PC-3 (cell line): Measurements from ENCODE around the gene ADAD1. TPM values are rescaled to one million over a fixed set of nuclear protein-coding genes. Genes with fewer than 3 reads are reported as not detected.
A peak's percentile ranks its signal among the peaks of the same experiment; 100 is the strongest.

Source experiments
- ATAC-seq: fragments of 200-7000 bp; cut with Tn5 transposase; 2 replicates; pipeline ENCODE4 v1.9.1; 2020; ENCODE audit warnings: mild to moderate bottlenecking, moderate library complexity
- BruUV-seq: library from RNA; stranded (reverse); fragments of 400-500 nt; replicated peaks from 2 replicates; lab custom pipeline; 2021; lab: Mats Ljungman, UMichigan
- CTCF ChIA-PET: fragments of 300-600 bp; sonication (Branson Sonifier 250); formaldehyde crosslinking; loops from one replicate; lab custom pipeline; 2022; ENCODE audit warnings: antibody characterized with exemption; lab: Charles Lee
- POLR2A ChIA-PET: fragments of 300-600 bp; sonication (Branson Sonifier 250); formaldehyde crosslinking; loops from one replicate; lab custom pipeline; 2022; ENCODE audit warnings: antibody characterized with exemption; ENCODE audit not compliant: unreplicated experiment; lab: Charles Lee
- DNase-seq: peaks from one replicate; pipeline ENCODE4 v3.0.0-alpha.2; 2015
- H2AFZ ChIP-seq: fragments of 300-600 bp; sonication (generic); 2 replicates; pipeline ENCODE4 v1.6.0; 2016; ENCODE audit warnings: antibody characterized with exemption, low read length
- H3F3A ChIP-seq: fragments of 300-600 bp; sonication (generic); one replicate; pipeline ENCODE4 v1.6.0; 2017; ENCODE audit warnings: antibody characterized with exemption, low read length, control low read depth, mild to moderate bottlenecking; ENCODE audit not compliant: unreplicated experiment
- H3K27ac ChIP-seq: fragments of 300-600 bp; sonication (generic); 2 replicates; pipeline ENCODE4 v1.5.1; 2016; ENCODE audit warnings: mild to moderate bottlenecking, low read length
- H3K27me3 ChIP-seq: fragments of 300-600 bp; sonication (generic); 2 replicates; pipeline ENCODE4 v1.6.1; 2016; ENCODE audit warnings: low read length, mixed read lengths
- H3K36me3 ChIP-seq: fragments of 300-600 bp; sonication (generic); 2 replicates; pipeline ENCODE4 v1.6.1; 2016; ENCODE audit warnings: low read depth, mixed run types, low read length, mixed read lengths
- H3K4me1 ChIP-seq: fragments of 300-600 bp; sonication (generic); 2 replicates; pipeline ENCODE4 v1.5.1; 2016; ENCODE audit warnings: low read length; ENCODE audit not compliant: insufficient read depth
- H3K4me2 ChIP-seq: fragments of 300-600 bp; sonication (generic); 2 replicates; pipeline ENCODE4 v1.6.0; 2016; ENCODE audit warnings: low read length
- H3K4me3 ChIP-seq: fragments of 300-600 bp; sonication (generic); 2 replicates; pipeline ENCODE4 v1.5.1; 2016; ENCODE audit warnings: mild to moderate bottlenecking, low read length, mixed read lengths
- H3K79me2 ChIP-seq: fragments of 300-600 bp; sonication (generic); 2 replicates; pipeline ENCODE4 v1.6.1; 2017; ENCODE audit warnings: low read length, mixed read lengths
- H3K9ac ChIP-seq: fragments of 300-600 bp; sonication (generic); 2 replicates; pipeline ENCODE4 v1.6.0; 2016; ENCODE audit warnings: mild to moderate bottlenecking, low read length
- H3K9me2 ChIP-seq: fragments of 300-600 bp; sonication (generic); replicated peaks from 2 replicates; pipeline ENCODE4 v1.6.1; 2016; ENCODE audit warnings: mixed run types, low read length, mixed read lengths
- H3K9me3 ChIP-seq: fragments of 300-600 bp; sonication (generic); 2 replicates; pipeline ENCODE4 v1.6.1; 2016; ENCODE audit warnings: low read length, mixed read lengths
- H4K20me1 ChIP-seq: fragments of 300-600 bp; sonication (generic); 2 replicates; pipeline ENCODE4 v1.6.1; 2016; ENCODE audit warnings: low read length, mixed read lengths
- EZH2 ChIP-seq: fragments of 300-600 bp; sonication (generic); IDR thresholded peaks from one replicate; pipeline ENCODE4 v1.6.1; 2017; ENCODE audit warnings: antibody characterized with exemption, mild to moderate bottlenecking, low read length; ENCODE audit not compliant: unreplicated experiment
- EZH2phosphoT487 ChIP-seq: fragments of 300-600 bp; sonication (generic); IDR thresholded peaks from 2 replicates; pipeline ENCODE4 v1.6.1; 2018; ENCODE audit warnings: mild to moderate bottlenecking, antibody characterized with exemption, low read length, borderline replicate concordance
- intact Hi-C: fragments of 100-400 bp; cut with micrococcal nuclease; formaldehyde crosslinking; loops from 2 replicates; pipeline ENCODE4 v1.9.0; 2023
- total RNA-seq: library from RNA; depleted of rRNA; stranded (reverse); fragments of >200 nt; gene quantifications from 2 replicates; pipeline ENCODE4 v1.2.3, GENCODE V29; 2014
- TF ChIP-seq, protein P1 (sequence below): fragments of 300-600 bp; sonication (generic); conservative IDR thresholded peaks from 2 replicates; pipeline ENCODE4 v1.5.1; 2017; ENCODE audit warnings: antibody characterized with exemption, low read depth, mild to moderate bottlenecking, low read length

ADAD1 gene
- total RNA-seq, 1 experiment from 2014 or later = not detected

DNA sequence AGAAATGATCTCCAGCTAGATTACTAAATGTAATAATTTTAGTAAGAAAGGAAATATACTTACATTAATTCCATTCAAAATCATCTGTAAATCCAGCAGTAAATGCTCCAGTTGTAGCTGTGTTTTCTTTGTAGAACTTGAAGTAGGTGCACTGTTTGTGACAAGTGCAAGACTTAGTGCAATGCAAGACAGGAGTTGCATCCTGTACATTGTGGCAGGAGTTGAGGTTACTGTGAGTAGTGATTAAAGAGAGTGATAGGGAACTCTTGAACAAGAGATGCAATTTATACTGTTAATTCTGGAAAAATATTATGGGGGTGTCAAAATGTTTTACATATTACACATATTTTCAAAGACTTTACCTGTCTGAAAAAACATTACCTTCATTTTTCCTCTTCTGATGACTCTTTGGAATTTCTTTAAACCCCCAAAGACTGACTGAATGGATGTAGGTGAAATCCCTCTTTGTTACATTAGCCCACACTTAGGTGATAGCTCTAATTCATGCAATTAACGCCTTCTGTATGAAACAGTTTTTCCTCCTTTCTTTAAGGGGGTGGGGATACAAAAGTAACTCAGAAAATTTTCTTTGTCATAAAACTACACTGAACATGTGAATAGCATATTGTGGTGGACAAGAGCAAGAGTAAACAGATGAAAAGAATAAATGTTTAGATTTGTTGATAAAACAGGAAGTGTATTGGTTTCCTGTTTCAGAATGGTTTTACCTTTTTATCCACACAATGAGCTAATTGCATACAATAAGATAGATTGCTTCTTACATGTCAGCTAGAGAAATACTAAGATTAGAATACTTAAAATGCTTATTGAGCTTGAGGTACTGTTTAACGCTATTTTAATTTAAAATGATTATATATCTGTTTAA, 77.7 kb downstream of the ADAD1 start, which contains the start of gene IL2:
Gene IL2 (minus strand): TSS at position 495 of the 886 bp plus-strand sequence. CDS start 285 bp downstream, at position 210.
- Histone ChIP-seq H4K20me1 (no peaks in the 10 kb centered on the region), H3K9me3 (no peaks in the 10 kb centered on the region), H3K4me1 (peaks cover 24% of the 10 kb centered on the region), H3K4me3 (no peak within 1 kb of the TSS), H3K27ac (no peak within 1 kb of the TSS), H3K9me2 (no peaks in the 10 kb centered on the region), H3K27me3 (no peaks in the 10 kb centered on the region), H3K4me2 (no peak within 1 kb of the TSS), H3K9ac (no peak within 1 kb of the TSS), H3K79me2 (no peaks in the 10 kb centered on the region), H2AFZ (no peak within 1 kb of the TSS), H3K36me3 (no peaks in the 10 kb centered on the region), H3F3A (no peaks in the 10 kb centered on the region)
- ChIA-PET CTCF (no interaction called here), POLR2A (no interaction called here)
- DNase-seq = no peak
- intact Hi-C loops = loop anchor here (10.0 kb wide), 3 partner anchors 102 to 552 kb away; no protein-coding TSS in a partner anchor
- TF ChIP-seq EZH2 (no peak), EZH2phosphoT487 (no peak)
- TF ChIP-seq, protein P1, sequence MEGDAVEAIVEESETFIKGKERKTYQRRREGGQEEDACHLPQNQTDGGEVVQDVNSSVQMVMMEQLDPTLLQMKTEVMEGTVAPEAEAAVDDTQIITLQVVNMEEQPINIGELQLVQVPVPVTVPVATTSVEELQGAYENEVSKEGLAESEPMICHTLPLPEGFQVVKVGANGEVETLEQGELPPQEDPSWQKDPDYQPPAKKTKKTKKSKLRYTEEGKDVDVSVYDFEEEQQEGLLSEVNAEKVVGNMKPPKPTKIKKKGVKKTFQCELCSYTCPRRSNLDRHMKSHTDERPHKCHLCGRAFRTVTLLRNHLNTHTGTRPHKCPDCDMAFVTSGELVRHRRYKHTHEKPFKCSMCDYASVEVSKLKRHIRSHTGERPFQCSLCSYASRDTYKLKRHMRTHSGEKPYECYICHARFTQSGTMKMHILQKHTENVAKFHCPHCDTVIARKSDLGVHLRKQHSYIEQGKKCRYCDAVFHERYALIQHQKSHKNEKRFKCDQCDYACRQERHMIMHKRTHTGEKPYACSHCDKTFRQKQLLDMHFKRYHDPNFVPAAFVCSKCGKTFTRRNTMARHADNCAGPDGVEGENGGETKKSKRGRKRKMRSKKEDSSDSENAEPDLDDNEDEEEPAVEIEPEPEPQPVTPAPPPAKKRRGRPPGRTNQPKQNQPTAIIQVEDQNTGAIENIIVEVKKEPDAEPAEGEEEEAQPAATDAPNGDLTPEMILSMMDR = no peak
- no peak for ATAC-seq
- no TSS peak for BruUV-seq

DNA sequence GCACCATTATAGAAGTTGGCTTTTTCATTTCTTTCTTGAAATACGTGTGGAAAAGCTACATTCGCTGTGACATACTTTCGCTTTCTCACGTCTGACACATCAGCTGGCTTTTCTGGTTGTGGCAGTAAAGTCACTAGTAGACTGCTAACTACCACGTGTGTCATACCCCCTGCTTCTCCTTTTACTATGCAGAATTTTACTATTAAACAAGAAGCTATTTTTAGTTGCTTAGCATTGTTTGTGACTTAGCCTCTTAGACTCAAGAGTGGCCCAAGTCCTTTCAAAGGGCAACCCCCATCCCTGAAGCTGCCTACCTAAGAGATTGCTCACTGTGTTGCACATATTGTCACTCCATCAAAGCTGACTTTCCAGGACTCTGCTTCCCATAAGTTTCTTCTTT, 79.8 kb downstream of the ADAD1 start:
- H3K4me3 ChIP-seq = peak overlapping the region; percentile 67
- TF ChIP-seq, protein P1 = no peak
- TF ChIP-seq EZH2 (no peak), EZH2phosphoT487 (no peak)
- H3K9me3 ChIP-seq = no peaks in the 10 kb centered on the region
- ChIA-PET CTCF (no interaction called here), POLR2A (no interaction called here)
- H3F3A ChIP-seq = no peaks in the 10 kb centered on the region
- DNase-seq (peak; percentile 73), ATAC-seq (peak; percentile 84)
- no peaks in the 10 kb centered on the region for H4K20me1 ChIP-seq
- H3K9ac ChIP-seq = peak overlapping the region; percentile 21; the same call in 1 of the 2 replicates
- no peaks in the 10 kb centered on the region for H3K79me2 ChIP-seq
- peaks cover 24% of the 10 kb centered on the region for H3K4me1 ChIP-seq
- peak overlapping the region; percentile 56 for H3K27ac ChIP-seq
- H3K9me2 ChIP-seq = no peaks in the 10 kb centered on the region
- BruUV-seq = no TSS peak
- intact Hi-C loops = loop anchor here (10.0 kb wide), 3 partner anchors 104 to 554 kb away; no protein-coding TSS in a partner anchor
- H3K4me2 ChIP-seq = peak overlapping the region; percentile 87
- no peaks in the 10 kb centered on the region for H3K36me3 ChIP-seq
- H3K27me3 ChIP-seq = no peaks in the 10 kb centered on the region
- H2AFZ ChIP-seq = peak overlapping the region; percentile 81

DNA sequence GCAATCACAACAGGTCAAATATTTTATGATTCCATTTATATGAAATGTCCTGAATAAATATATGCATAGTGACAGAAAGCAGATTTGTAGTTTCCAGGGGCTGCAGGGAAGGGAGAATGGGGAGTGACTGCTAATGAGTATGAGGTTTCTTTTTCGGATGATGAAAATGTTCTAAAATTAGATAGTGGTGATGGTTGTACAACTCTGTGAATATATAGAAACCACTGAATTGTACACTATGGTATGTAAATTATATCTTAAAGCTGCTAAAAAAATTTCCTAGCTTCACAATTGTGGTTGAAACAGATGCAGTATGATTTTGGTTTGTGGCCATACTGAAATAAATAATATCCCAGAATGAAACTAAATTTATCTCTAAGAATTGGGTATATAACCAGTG, 90.6 kb downstream of the ADAD1 start:
- intact Hi-C loops = no loop called here
- DNase-seq (no peak), ATAC-seq (no peak)
- Histone ChIP-seq H3K9me3 (no peaks in the 10 kb centered on the region), H3K9ac (no peak overlapping the region), H3K27ac (no peak overlapping the region), H3K4me1 (peaks cover 3% of the 10 kb centered on the region; the same call in 1 of the 2 replicates), H3K9me2 (no peaks in the 10 kb centered on the region), H4K20me1 (no peaks in the 10 kb centered on the region), H2AFZ (no peak overlapping the region), H3F3A (no peaks in the 10 kb centered on the region), H3K79me2 (no peaks in the 10 kb centered on the region), H3K36me3 (no peaks in the 10 kb centered on the region), H3K4me2 (no peak overlapping the region), H3K4me3 (no peak overlapping the region), H3K27me3 (no peaks in the 10 kb centered on the region)
- ChIA-PET CTCF (no interaction called here), POLR2A (no interaction called here)
- no TSS peak for BruUV-seq
- TF ChIP-seq EZH2 (no peak), EZH2phosphoT487 (no peak)
- TF ChIP-seq, protein P1 = no peak
